HCT116 (cell line): ENCODE results near the gene PRICKLE1. TPM values are rescaled to one million over a fixed set of nuclear protein-coding genes. Genes with fewer than 3 reads are reported as not detected.

Source experiments
- ATAC-seq: fragments of 200-7000 bp; cut with Tn5 transposase; 2 replicates; pipeline ENCODE4 v1.9.1; 2020; ENCODE audit warnings: mild to moderate bottlenecking, moderate library complexity
- BruUV-seq: library from RNA; stranded (reverse); fragments of 400-500 nt; replicated peaks from 2 replicates; lab custom pipeline; 2021; lab: Mats Ljungman, UMichigan
- CTCF ChIA-PET: fragments of 300-600 bp; sonication (Branson Sonifier 250); formaldehyde crosslinking; loops from one replicate; lab custom pipeline; 2021; ENCODE audit warnings: antibody characterized with exemption; lab: Charles Lee
- POLR2A ChIA-PET: fragments of 300-600, 350-600 bp; sonication (Branson Sonifier 250); formaldehyde crosslinking; loops from one replicate; lab custom pipeline; 2021; ENCODE audit warnings: antibody characterized with exemption; lab: Charles Lee
- RAD21 ChIA-PET, 2 experiments: fragments of 300-600 bp; sonication (Branson Sonifier 250); formaldehyde crosslinking; loops; one replicate each; lab custom pipeline; 2023; ENCODE audit warnings: low total read pairs in 2 of 2; ENCODE audit not compliant: uncharacterized antibody in 2 of 2, unreplicated experiment in 2 of 2, low non-redundant PET in 1 of 2; lab: Charles Lee
- DNase-seq: peaks from one replicate; pipeline ENCODE4 v3.0.0-alpha.2; 2010; ENCODE audit warnings: low read depth, low spot score
- H2AFZ ChIP-seq: fragments of 200-600 bp; shearing (Covaris generic), sonication (generic); 2 replicates; pipeline ENCODE4 v1.6.1; 2017; ENCODE audit warnings: low read depth, mixed run types, mixed read lengths, antibody characterized with exemption, low read length; ENCODE audit not compliant: poor library complexity, severe bottlenecking
- H3K27ac ChIP-seq: 2 replicates; pipeline ENCODE4 v1.5.1; 2012; ENCODE audit warnings: low read depth, low read length
- H3K27me3 ChIP-seq: fragments of 200-600 bp; sonication (generic); 2 replicates; pipeline ENCODE4 v1.6.1; 2016; ENCODE audit warnings: mixed run types, low read length, mixed read lengths; ENCODE audit not compliant: insufficient read depth
- H3K36me3 ChIP-seq, 2 experiments: fragments of 200-500 bp in 1 of 2; fragments of 200-600 bp in 1 of 2; sonication (Bioruptor generic) in 1 of 2; sonication (generic) in 1 of 2; 2 replicates each; pipeline versions ENCODE4 v1.5.1 to v1.6.1; 2014 to 2016; ENCODE audit warnings: low read length in 2 of 2, inconsistent platforms in 1 of 2, mixed read lengths in 1 of 2, mixed run types in 1 of 2; ENCODE audit not compliant: insufficient read depth in 2 of 2, control insufficient read depth in 1 of 2
- H3K4me1 ChIP-seq, 2 experiments: fragments of 200-600 bp in 1 of 2; sonication (generic) in 1 of 2; 2 replicates each; pipeline versions ENCODE4 v1.5.1 to v1.6.1; 2012 to 2017; ENCODE audit warnings: low read length in 2 of 2, inconsistent platforms in 1 of 2, mild to moderate bottlenecking in 1 of 2, mixed read lengths in 1 of 2, mixed run types in 1 of 2, moderate library complexity in 1 of 2; ENCODE audit not compliant: insufficient read depth in 2 of 2, control insufficient read depth in 1 of 2
- H3K4me2 ChIP-seq: fragments of 200-600 bp; sonication (generic); 2 replicates; pipeline ENCODE4 v1.6.1; 2017; ENCODE audit warnings: mixed run types, low read length, mixed read lengths
- H3K4me3 ChIP-seq, 2 experiments: fragments of 200-600 bp in 1 of 2; sonication (generic) in 1 of 2; replicated peaks in 1 of 2; 2 replicates each; pipeline ENCODE4 v1.5.1; 2011 to 2016; ENCODE audit warnings: low read length in 2 of 2, control low read depth in 1 of 2, low read depth in 1 of 2, mild to moderate bottlenecking in 1 of 2, mixed read lengths in 1 of 2, mixed run types in 1 of 2
- H3K79me2 ChIP-seq: fragments of 200-600 bp; sonication (generic); 2 replicates; pipeline ENCODE4 v1.6.1; 2017; ENCODE audit warnings: mild to moderate bottlenecking, mixed run types, low read length, moderate library complexity, mixed read lengths; ENCODE audit not compliant: insufficient read depth
- H3K9ac ChIP-seq: fragments of 200-600 bp; sonication (generic); 2 replicates; pipeline ENCODE4 v1.6.1; 2016; ENCODE audit warnings: low read length, mixed read lengths
- H3K9me2 ChIP-seq: fragments of 200-600 bp; sonication (generic), shearing (Covaris generic); 2 replicates; pipeline ENCODE4 v1.6.1; 2017; ENCODE audit warnings: mixed run types, mild to moderate bottlenecking, moderate library complexity; ENCODE audit not compliant: insufficient read depth
- H3K9me3 ChIP-seq, 2 experiments: fragments of 200-500 bp in 1 of 2; fragments of 200-600 bp in 1 of 2; sonication (Bioruptor generic) in 1 of 2; sonication (generic) in 1 of 2; 2 replicates each; pipeline ENCODE4 v1.6.1; 2014 to 2017; ENCODE audit warnings: low read length in 2 of 2, mixed read lengths in 2 of 2, inconsistent platforms in 1 of 2, low read depth in 1 of 2, mild to moderate bottlenecking in 1 of 2, mixed run types in 1 of 2, moderate library complexity in 1 of 2; ENCODE audit not compliant: control insufficient read depth in 1 of 2, insufficient read depth in 1 of 2
- H4K20me1 ChIP-seq: fragments of 200-600 bp; sonication (generic), shearing (Covaris generic); 2 replicates; pipeline ENCODE4 v1.6.1; 2017; ENCODE audit warnings: mixed run types, mild to moderate bottlenecking, moderate library complexity; ENCODE audit not compliant: insufficient read depth
- CTCF ChIP-seq, 3 experiments: fragments of 200-600 bp in 1 of 3; sonication (generic) in 1 of 3; IDR thresholded peaks in 2 of 3; conservative IDR thresholded peaks in 1 of 3; 2 replicates each; pipeline ENCODE4 v1.5.1; 2012 to 2017; ENCODE audit warnings: low read depth in 2 of 3, low read length in 2 of 3, antibody characterized with exemption in 1 of 3, borderline replicate concordance in 1 of 3, control low read depth in 1 of 3, mild to moderate bottlenecking in 1 of 3, mixed read lengths in 1 of 3, mixed run types in 1 of 3, moderate library complexity in 1 of 3; ENCODE audit not compliant: insufficient read depth in 1 of 3
- EGR1 ChIP-seq: IDR thresholded peaks from 2 replicates; pipeline ENCODE4 v1.6.1; 2012; ENCODE audit warnings: low read depth
- EZH2phosphoT487 ChIP-seq: fragments of 200-600 bp; IDR thresholded peaks from 2 replicates; pipeline ENCODE4 v1.6.1; 2018; ENCODE audit warnings: antibody characterized with exemption, borderline replicate concordance
- RAD21 ChIP-seq: IDR thresholded peaks from 2 replicates; pipeline ENCODE4 v1.6.1; 2012; ENCODE audit warnings: low read depth, mild to moderate bottlenecking
- intact Hi-C: fragments of 100-400 bp; cut with micrococcal nuclease; formaldehyde crosslinking; loops from 2 replicates; pipeline ENCODE4 v1.10.0; 2022
- total RNA-seq: library from RNA; stranded (reverse); gene quantifications from one replicate; pipeline ENCODE4 v1.2.1, GENCODE V29; 2021; ENCODE audit not compliant: unreplicated experiment

The PRICKLE1 gene
- total RNA-seq, 1 experiment from 2014 or later: 1.3 TPM

DNA sequence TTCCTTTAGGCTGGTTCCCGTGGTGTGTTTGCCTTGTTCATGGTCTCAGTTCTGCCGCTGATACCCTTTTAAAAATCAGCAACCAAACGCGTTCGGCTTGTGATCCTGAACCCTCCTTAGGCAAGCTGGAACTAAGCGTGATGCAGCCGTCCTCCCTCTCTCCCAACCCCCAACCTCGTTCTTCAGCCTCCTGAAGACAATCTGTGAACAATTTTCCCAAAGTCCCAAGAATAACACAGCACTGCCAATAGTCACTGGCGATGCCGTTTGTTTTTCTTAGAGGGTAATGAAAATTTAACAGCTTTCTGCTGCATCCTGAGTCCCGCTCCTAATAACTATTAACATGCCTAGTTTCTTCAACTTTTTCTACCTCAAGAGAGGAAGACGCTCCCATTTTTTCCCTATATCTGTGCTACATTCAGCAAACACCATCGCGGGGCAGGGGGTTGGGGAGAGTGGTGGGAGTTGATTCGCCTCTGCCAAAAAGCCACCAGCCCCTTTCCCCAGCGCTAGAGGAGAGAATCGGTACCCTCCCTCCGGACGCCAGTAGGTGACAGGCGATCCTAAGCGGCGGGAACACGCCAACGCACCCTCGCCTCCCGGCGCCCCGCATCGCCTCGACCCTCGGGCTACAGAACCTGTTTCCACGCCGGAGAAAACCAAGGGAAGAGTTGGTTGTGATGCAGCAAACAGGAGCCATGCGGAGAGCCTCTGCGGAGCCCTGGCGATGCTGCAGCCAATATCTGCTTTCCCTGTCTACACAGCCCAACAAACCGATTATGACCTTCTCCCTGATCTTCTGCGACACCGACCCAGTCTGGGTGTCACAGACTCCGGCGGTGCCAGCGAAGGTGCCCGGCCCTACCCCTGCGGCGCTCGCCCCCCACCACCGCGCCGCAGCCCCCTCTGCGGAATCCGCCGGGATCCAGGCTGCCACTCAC is 752 bp downstream of the PRICKLE1 start:
- Histone ChIP-seq H3K36me3 (no peaks in the 10 kb centered on the region), H3K27ac (no peak overlapping the region; the same call in 1 of the 2 replicates), H3K9me3 (no peaks in the 10 kb centered on the region), H3K27me3 (peaks cover 9% of the 10 kb centered on the region; the same call in 1 of the 2 replicates), H3K4me3 (peak overlapping the region; percentile 57 to 70), H3K4me2 (peak overlapping the region; percentile 98), H3K79me2 (no peaks in the 10 kb centered on the region), H3K9me2 (no peaks in the 10 kb centered on the region), H3K9ac (peak overlapping the region; percentile 44), H3K4me1 (peaks cover 0 to 21% of the 10 kb centered on the region in 2 experiments; a peak in 3 of 4 replicates), H2AFZ (peak overlapping the region; percentile 65), H4K20me1 (no peaks in the 10 kb centered on the region)
- TF ChIP-seq CTCF (IDR thresholded peaks at IDR 0.05 in 2 of 3, conservative IDR thresholded peaks at IDR 0.05 in 1 of 3; ENCODE audit: borderline replicate concordance in 1 of 3, insufficient read depth in 1 of 3, low read depth in 2 of 3, low read length in 2 of 3) (peak; percentile 46 to 72 (median 66); a peak in 4 of 6 replicates), RAD21 (peak; percentile 76), EGR1 (peak; percentile 49; the same call in 1 of the 2 replicates), EZH2phosphoT487 (no peak)
- intact Hi-C loops: loop anchor here (2.0 to 5.0 kb wide), 2 partner anchors 694 to 749 kb away; no protein-coding TSS in a partner anchor
- ChIA-PET POLR2A (no interaction called here), CTCF (no interaction called here), RAD21 (interaction anchor here (0.6 to 1.0 kb wide), 2 partner anchors 39 to 694 kb away, joined by 3 read pairs; no protein-coding TSS in a partner anchor)
- no TSS peak for BruUV-seq
- DNase-seq (no peak), ATAC-seq (peak; percentile 73)
